ENCODE data around the gene LRRC73. TPM values are rescaled to one million over a fixed set of nuclear protein-coding genes. Genes with fewer than 3 reads are reported as not detected.

Gene LRRC73
- total and polyA plus RNA-seq, 2 of the 8 experiments (the other 6 are each of a cell fraction or from before 2014, with no cell fraction given), result 0.24 to 0.26 TPM

GRCh38 chr6:43500921-43501320 lies 9.2 kb downstream of the LRRC73 start:
- Histone ChIP-seq H3K23ac (ENCODE audit: insufficient read length) (no peak overlapping the region), H2BK5ac (ENCODE audit: low read depth, low read length) (no peak overlapping the region), H2BK15ac (ENCODE audit: low read length) (no peak overlapping the region), H3K23me2 (ENCODE audit: low read depth, low read length) (no peaks in the 10 kb centered on the region), H3K36me3 (ENCODE audit: control insufficient read depth in 2 of 4, insufficient read depth in 4 of 4, low read length in 3 of 4) (peaks cover 19 to 50% (median 40%) of the 10 kb centered on the region in 4 experiments; a peak in 7 of 8 replicates), H3K14ac (ENCODE audit: insufficient read length) (no peak overlapping the region), H4K8ac (ENCODE audit: extremely low read depth, insufficient read depth, low read length) (no peak overlapping the region), H3K9me3 (ENCODE audit: insufficient read depth in 2 of 2, low read depth in 1 of 2, low read length in 1 of 2) (no peaks in the 10 kb centered on the region), H3K4me2 (ENCODE audit: insufficient read depth in 1 of 2, low read depth in 2 of 2, low read length in 2 of 2) (no peak overlapping the region), H3K9ac (replicated peaks in 1 of 4; ENCODE audit: extremely low read depth in 1 of 4, low read depth in 3 of 4, low read length in 3 of 4) (no peak overlapping the region), H3K4me3 (ENCODE audit: extremely low read depth in 1 of 4, insufficient read depth in 2 of 4, low read depth in 3 of 4, low read length in 4 of 4) (no peak overlapping the region), H4K5ac (ENCODE audit: insufficient read length, low read depth, low read length) (no peak overlapping the region), H4K20me1 (replicated peaks in 1 of 2; ENCODE audit: control insufficient read depth in 1 of 2, insufficient read depth in 2 of 2, low read length in 2 of 2) (peaks cover 0 to 6% of the 10 kb centered on the region in 2 experiments), H4K91ac (replicated peaks; ENCODE audit: insufficient read length, low read length) (no peak overlapping the region), H2AK5ac (ENCODE audit: low read depth, low read length) (no peak overlapping the region), H3K56ac (replicated peaks; ENCODE audit: insufficient read length, low read depth, low read length) (no peak overlapping the region), H3K27ac (ENCODE audit: low read depth, low read length) (no peak overlapping the region), H3K79me2 (ENCODE audit: control insufficient read depth in 1 of 2, insufficient read depth in 2 of 2, low read length in 2 of 2) (no peaks in the 10 kb centered on the region), H2AFZ (ENCODE audit: low read length) (no peak overlapping the region), H3K79me1 (ENCODE audit: low read depth, low read length) (no peaks in the 10 kb centered on the region), H3K27me3 (replicated peaks in 1 of 4; ENCODE audit: control insufficient read depth in 3 of 4, extremely low read depth in 1 of 4, insufficient read depth in 3 of 4, low read length in 3 of 4) (no peaks in the 10 kb centered on the region), H3K4me1 (replicated peaks in 1 of 4; ENCODE audit: control insufficient read depth in 3 of 4, insufficient read depth in 4 of 4, low read length in 3 of 4) (peaks cover 0 to 5% (median 4%) of the 10 kb centered on the region in 4 experiments; a peak in 5 of 7 replicates), H2BK12ac (ENCODE audit: low read depth, low read length) (no peak overlapping the region), H3K18ac (ENCODE audit: extremely low read depth, low read length) (no peak overlapping the region), H2BK20ac (ENCODE audit: low read length) (no peak overlapping the region), H2BK120ac (replicated peaks; ENCODE audit: low read depth, low read length) (no peak overlapping the region), H3K4ac (replicated peaks; ENCODE audit: insufficient read length, low read depth, low read length) (no peak overlapping the region)
- DNase-seq (ENCODE audit: low read depth in 1 of 2, low spot score in 2 of 2) (no peak), FAIRE-seq (no peak)
- ChIA-PET CTCF (ENCODE audit: partially characterized antibody) (interaction anchor here (0.7 to 31.7 kb wide), 8 partner anchors 9 to 193 kb away, joined by 3 to 536 read pairs (median 3); partner anchors contain the start of genes CRIP3, DLK2, LRRC73 and TJAP1), POLR2A (ENCODE audit: partially characterized antibody) (interaction anchor here (0.8 to 12.6 kb wide), 5 partner anchors 9 to 254 kb away, joined by 3 to 147 read pairs (median 3); partner anchors contain the start of genes LRRC73, POLR1C and YIPF3)
- 86% methylated on average over 3 of the region's 3 CpGs; no CpG with 5 or more reads in 1 of the 2 experiments for WGBS, 2 experiments (ENCODE audit: extremely low coverage in 1 of 2, insufficient coverage in 1 of 2, insufficient read length in 1 of 2, insufficient replicate concordance in 2 of 2, low coverage in 1 of 2, low lambda C conversion rate in 2 of 2, missing lambda C conversion rate in 1 of 2)
- TF ChIP-seq BACH1 (IDR thresholded peaks at IDR 0.05; ENCODE audit: low read length) (no peak), GTF2F1 (IDR thresholded peaks at IDR 0.05; ENCODE audit: borderline replicate concordance, low read depth, low read length) (no peak)
